Suprapubic skin (tissue), 3 donors: Measurements from ENCODE around the gene METRNL.

Experiments
- CTCF ChIP-seq, 2 donors: fragments of 200-600 bp in 1 of 2; fragments of 450-650 bp in 1 of 2; sonication (generic) in 1 of 2; IDR thresholded peaks; one replicate each; pipeline ENCODE4 v1.5.1; 2016 to 2019; ENCODE audit warnings: antibody characterized with exemption in 2 of 2, mild to moderate bottlenecking in 1 of 2, moderate library complexity in 1 of 2
- EP300 ChIP-seq: sonication (generic); formaldehyde crosslinking; IDR thresholded peaks from one replicate; pipeline ENCODE4 v1.6.1; 2017; ENCODE audit warnings: antibody characterized with exemption

DNA sequence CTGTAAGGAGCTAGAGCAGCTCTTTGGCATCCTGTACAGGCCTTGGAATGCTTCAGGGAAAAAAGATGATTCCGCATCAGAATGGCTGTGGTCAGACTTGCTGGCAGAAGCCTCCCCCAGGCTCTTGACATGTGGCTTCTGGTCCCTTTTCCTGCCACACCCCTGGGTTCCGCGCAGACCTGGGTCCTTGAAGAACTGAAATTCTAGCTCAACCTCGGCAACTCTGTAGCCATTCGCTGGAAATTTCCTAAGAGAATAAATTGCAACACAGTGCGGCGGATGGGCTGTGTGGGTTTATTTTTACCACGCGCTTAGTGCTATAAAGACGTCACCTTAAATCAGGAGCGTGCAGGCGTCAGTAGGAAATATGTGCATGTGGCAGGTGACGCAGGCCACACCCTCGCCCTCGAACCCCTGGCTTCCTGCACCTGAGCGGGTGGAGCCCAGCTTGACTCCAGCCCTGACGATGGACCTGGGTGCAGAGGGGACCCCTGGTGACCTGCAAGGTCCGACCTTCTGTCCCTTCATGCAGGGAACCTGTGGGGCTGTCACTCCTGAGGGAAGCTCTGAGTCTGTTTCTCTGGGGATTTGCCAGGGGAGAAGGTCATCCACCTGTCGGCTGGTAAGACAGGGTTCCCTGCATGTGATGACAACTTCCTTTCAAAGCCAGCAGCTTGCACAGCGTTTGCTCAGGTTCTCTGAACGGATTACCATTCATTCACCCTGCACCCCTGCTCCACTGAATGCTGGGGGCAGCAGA is 46.3 kb downstream of the METRNL start:
- TF ChIP-seq CTCF (IDR thresholded peaks at IDR 0.05) (no peak), EP300 (no peak)
